HCT116 (cell line): ENCODE results near the gene NOD1. TPM values are rescaled to one million over a fixed set of nuclear protein-coding genes. Genes with fewer than 3 reads are reported as not detected.

ENCODE experiments used
- ATAC-seq: fragments of 200-7000 bp; cut with Tn5 transposase; 2 replicates; pipeline ENCODE4 v1.9.1; 2020; ENCODE audit warnings: mild to moderate bottlenecking, moderate library complexity
- BruUV-seq: library from RNA; stranded (reverse); fragments of 400-500 nt; replicated peaks from 2 replicates; lab custom pipeline; 2021; lab: Mats Ljungman, UMichigan
- CTCF ChIA-PET: fragments of 300-600 bp; sonication (Branson Sonifier 250); formaldehyde crosslinking; loops from one replicate; lab custom pipeline; 2021; ENCODE audit warnings: antibody characterized with exemption; lab: Charles Lee
- POLR2A ChIA-PET: fragments of 300-600, 350-600 bp; sonication (Branson Sonifier 250); formaldehyde crosslinking; loops from one replicate; lab custom pipeline; 2021; ENCODE audit warnings: antibody characterized with exemption; lab: Charles Lee
- RAD21 ChIA-PET, 2 experiments: fragments of 300-600 bp; sonication (Branson Sonifier 250); formaldehyde crosslinking; loops; one replicate each; lab custom pipeline; 2023; ENCODE audit warnings: low total read pairs in 2 of 2; ENCODE audit not compliant: uncharacterized antibody in 2 of 2, unreplicated experiment in 2 of 2, low non-redundant PET in 1 of 2; lab: Charles Lee
- DNase-seq: peaks from one replicate; pipeline ENCODE4 v3.0.0-alpha.2; 2010; ENCODE audit warnings: low read depth, low spot score
- H2AFZ ChIP-seq: fragments of 200-600 bp; shearing (Covaris generic), sonication (generic); 2 replicates; pipeline ENCODE4 v1.6.1; 2017; ENCODE audit warnings: low read depth, mixed run types, mixed read lengths, antibody characterized with exemption, low read length; ENCODE audit not compliant: poor library complexity, severe bottlenecking
- H3K27ac ChIP-seq: 2 replicates; pipeline ENCODE4 v1.5.1; 2012; ENCODE audit warnings: low read depth, low read length
- H3K27me3 ChIP-seq: fragments of 200-600 bp; sonication (generic); 2 replicates; pipeline ENCODE4 v1.6.1; 2016; ENCODE audit warnings: mixed run types, low read length, mixed read lengths; ENCODE audit not compliant: insufficient read depth
- H3K36me3 ChIP-seq, 2 experiments: fragments of 200-500 bp in 1 of 2; fragments of 200-600 bp in 1 of 2; sonication (Bioruptor generic) in 1 of 2; sonication (generic) in 1 of 2; 2 replicates each; pipeline versions ENCODE4 v1.5.1 to v1.6.1; 2014 to 2016; ENCODE audit warnings: low read length in 2 of 2, inconsistent platforms in 1 of 2, mixed read lengths in 1 of 2, mixed run types in 1 of 2; ENCODE audit not compliant: insufficient read depth in 2 of 2, control insufficient read depth in 1 of 2
- H3K4me1 ChIP-seq, 2 experiments: fragments of 200-600 bp in 1 of 2; sonication (generic) in 1 of 2; 2 replicates each; pipeline versions ENCODE4 v1.5.1 to v1.6.1; 2012 to 2017; ENCODE audit warnings: low read length in 2 of 2, inconsistent platforms in 1 of 2, mild to moderate bottlenecking in 1 of 2, mixed read lengths in 1 of 2, mixed run types in 1 of 2, moderate library complexity in 1 of 2; ENCODE audit not compliant: insufficient read depth in 2 of 2, control insufficient read depth in 1 of 2
- H3K4me2 ChIP-seq: fragments of 200-600 bp; sonication (generic); 2 replicates; pipeline ENCODE4 v1.6.1; 2017; ENCODE audit warnings: mixed run types, low read length, mixed read lengths
- H3K4me3 ChIP-seq, 2 experiments: fragments of 200-600 bp in 1 of 2; sonication (generic) in 1 of 2; replicated peaks in 1 of 2; 2 replicates each; pipeline ENCODE4 v1.5.1; 2011 to 2016; ENCODE audit warnings: low read length in 2 of 2, control low read depth in 1 of 2, low read depth in 1 of 2, mild to moderate bottlenecking in 1 of 2, mixed read lengths in 1 of 2, mixed run types in 1 of 2
- H3K79me2 ChIP-seq: fragments of 200-600 bp; sonication (generic); 2 replicates; pipeline ENCODE4 v1.6.1; 2017; ENCODE audit warnings: mild to moderate bottlenecking, mixed run types, low read length, moderate library complexity, mixed read lengths; ENCODE audit not compliant: insufficient read depth
- H3K9ac ChIP-seq: fragments of 200-600 bp; sonication (generic); 2 replicates; pipeline ENCODE4 v1.6.1; 2016; ENCODE audit warnings: low read length, mixed read lengths
- H3K9me2 ChIP-seq: fragments of 200-600 bp; sonication (generic), shearing (Covaris generic); 2 replicates; pipeline ENCODE4 v1.6.1; 2017; ENCODE audit warnings: mixed run types, mild to moderate bottlenecking, moderate library complexity; ENCODE audit not compliant: insufficient read depth
- H3K9me3 ChIP-seq, 2 experiments: fragments of 200-500 bp in 1 of 2; fragments of 200-600 bp in 1 of 2; sonication (Bioruptor generic) in 1 of 2; sonication (generic) in 1 of 2; 2 replicates each; pipeline ENCODE4 v1.6.1; 2014 to 2017; ENCODE audit warnings: low read length in 2 of 2, mixed read lengths in 2 of 2, inconsistent platforms in 1 of 2, low read depth in 1 of 2, mild to moderate bottlenecking in 1 of 2, mixed run types in 1 of 2, moderate library complexity in 1 of 2; ENCODE audit not compliant: control insufficient read depth in 1 of 2, insufficient read depth in 1 of 2
- H4K20me1 ChIP-seq: fragments of 200-600 bp; sonication (generic), shearing (Covaris generic); 2 replicates; pipeline ENCODE4 v1.6.1; 2017; ENCODE audit warnings: mixed run types, mild to moderate bottlenecking, moderate library complexity; ENCODE audit not compliant: insufficient read depth
- CEBPB ChIP-seq: IDR thresholded peaks from 2 replicates; pipeline ENCODE4 v1.6.1; 2012; ENCODE audit warnings: low read depth
- EZH2phosphoT487 ChIP-seq: fragments of 200-600 bp; IDR thresholded peaks from 2 replicates; pipeline ENCODE4 v1.6.1; 2018; ENCODE audit warnings: antibody characterized with exemption, borderline replicate concordance
- FOSL1 ChIP-seq: IDR thresholded peaks from 2 replicates; pipeline ENCODE4 v1.6.1; 2012; ENCODE audit warnings: low read depth
- POLR2A ChIP-seq: IDR thresholded peaks from 2 replicates; pipeline ENCODE4 v1.7.0; 2011; ENCODE audit warnings: borderline replicate concordance; ENCODE audit not compliant: insufficient read depth, insufficient read length; ENCODE audit errors: extremely low read depth
- RAD21 ChIP-seq: IDR thresholded peaks from 2 replicates; pipeline ENCODE4 v1.6.1; 2012; ENCODE audit warnings: low read depth, mild to moderate bottlenecking
- TCF7L2 ChIP-seq: IDR thresholded peaks from 2 replicates; pipeline ENCODE4 v1.7.0; 2011; ENCODE audit warnings: borderline replicate concordance, inconsistent platforms; ENCODE audit not compliant: insufficient read depth, insufficient read length; ENCODE audit errors: extremely low read depth
- ZFX ChIP-seq: fragments of 450-650 bp; IDR thresholded peaks from 2 replicates; pipeline ENCODE4 v1.6.1; 2017
- intact Hi-C: fragments of 100-400 bp; cut with micrococcal nuclease; formaldehyde crosslinking; loops from 2 replicates; pipeline ENCODE4 v1.10.0; 2022
- total RNA-seq: library from RNA; stranded (reverse); gene quantifications from one replicate; pipeline ENCODE4 v1.2.1, GENCODE V29; 2021; ENCODE audit not compliant: unreplicated experiment
- TF ChIP-seq, protein P1 (sequence below), 3 experiments: fragments of 200-600 bp in 1 of 3; sonication (generic) in 1 of 3; IDR thresholded peaks in 2 of 3; conservative IDR thresholded peaks in 1 of 3; 2 replicates each; pipeline ENCODE4 v1.5.1; 2012 to 2017; ENCODE audit warnings: low read depth in 2 of 3, low read length in 2 of 3, antibody characterized with exemption in 1 of 3, borderline replicate concordance in 1 of 3, control low read depth in 1 of 3, mild to moderate bottlenecking in 1 of 3, mixed read lengths in 1 of 3, mixed run types in 1 of 3, moderate library complexity in 1 of 3; ENCODE audit not compliant: insufficient read depth in 1 of 3
- TF ChIP-seq, protein P2 (sequence below): IDR thresholded peaks from 2 replicates; pipeline ENCODE4 v1.6.1; 2012
- TF ChIP-seq, protein P3 (sequence below): IDR thresholded peaks from 2 replicates; pipeline ENCODE4 v1.6.1; 2012; ENCODE audit warnings: low read depth
- TF ChIP-seq, protein P4 (sequence below): IDR thresholded peaks from 2 replicates; pipeline ENCODE4 v1.6.1; 2011; ENCODE audit warnings: mild to moderate bottlenecking, low read length, moderate library complexity; ENCODE audit not compliant: insufficient replicate concordance; ENCODE audit errors: extremely low read depth

NOD1 gene
- total RNA-seq, 1 experiment from 2014 or later = 5.9 TPM

DNA sequence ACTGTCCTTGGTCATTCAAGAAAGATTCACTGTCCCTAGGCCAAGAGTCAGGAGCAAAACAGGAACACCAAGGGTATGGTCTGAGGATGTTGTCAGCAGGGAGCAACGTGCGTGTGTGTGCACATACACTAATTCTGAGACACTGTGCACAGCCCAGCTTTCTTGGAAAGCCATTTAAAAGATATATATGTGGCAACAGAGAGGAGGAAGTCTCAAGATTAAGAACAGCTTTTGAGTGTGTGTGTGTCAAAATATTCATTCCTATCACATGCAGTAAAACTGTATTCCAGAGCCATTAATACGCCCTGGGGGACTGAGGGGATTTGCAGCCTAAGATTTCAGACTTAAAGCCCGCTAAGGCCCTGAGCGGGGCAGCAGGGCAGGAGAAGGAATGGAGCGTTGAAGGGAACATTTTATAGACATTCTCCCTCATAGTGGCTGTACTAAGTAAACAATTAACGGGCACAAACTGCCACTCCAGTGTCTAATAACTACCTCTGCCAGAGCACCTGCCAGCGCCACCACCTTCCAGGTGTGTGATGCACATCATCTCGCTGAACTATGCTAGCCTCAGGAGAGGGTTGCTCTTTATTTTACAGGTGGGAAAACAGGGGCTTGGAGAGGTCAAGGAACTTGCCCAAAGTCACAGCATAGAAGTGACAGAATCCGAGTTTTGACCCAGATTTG, 2.0 kb downstream of the NOD1 start:
- no peak for ATAC-seq
- Histone ChIP-seq H3K27me3 (no peaks in the 10 kb centered on the region), H3K9me2 (no peaks in the 10 kb centered on the region), H3K36me3 (no peaks in the 10 kb centered on the region; a peak in 1 of 4 replicates), H3K79me2 (peaks cover 32% of the 10 kb centered on the region; the same call in 1 of the 2 replicates), H2AFZ (no peak overlapping the region), H3K27ac (no peak overlapping the region), H3K4me2 (no peak overlapping the region), H3K4me1 (peaks cover 5 to 19% of the 10 kb centered on the region in 2 experiments; a peak in 3 of 4 replicates), H4K20me1 (no peaks in the 10 kb centered on the region), H3K9ac (no peak overlapping the region), H3K4me3 (no peak overlapping the region), H3K9me3 (no peaks in the 10 kb centered on the region)
- intact Hi-C loops = no loop called here
- no peak for TF ChIP-seq FOSL1
- no peak for TF ChIP-seq CEBPB
- TF ChIP-seq, protein P1, sequence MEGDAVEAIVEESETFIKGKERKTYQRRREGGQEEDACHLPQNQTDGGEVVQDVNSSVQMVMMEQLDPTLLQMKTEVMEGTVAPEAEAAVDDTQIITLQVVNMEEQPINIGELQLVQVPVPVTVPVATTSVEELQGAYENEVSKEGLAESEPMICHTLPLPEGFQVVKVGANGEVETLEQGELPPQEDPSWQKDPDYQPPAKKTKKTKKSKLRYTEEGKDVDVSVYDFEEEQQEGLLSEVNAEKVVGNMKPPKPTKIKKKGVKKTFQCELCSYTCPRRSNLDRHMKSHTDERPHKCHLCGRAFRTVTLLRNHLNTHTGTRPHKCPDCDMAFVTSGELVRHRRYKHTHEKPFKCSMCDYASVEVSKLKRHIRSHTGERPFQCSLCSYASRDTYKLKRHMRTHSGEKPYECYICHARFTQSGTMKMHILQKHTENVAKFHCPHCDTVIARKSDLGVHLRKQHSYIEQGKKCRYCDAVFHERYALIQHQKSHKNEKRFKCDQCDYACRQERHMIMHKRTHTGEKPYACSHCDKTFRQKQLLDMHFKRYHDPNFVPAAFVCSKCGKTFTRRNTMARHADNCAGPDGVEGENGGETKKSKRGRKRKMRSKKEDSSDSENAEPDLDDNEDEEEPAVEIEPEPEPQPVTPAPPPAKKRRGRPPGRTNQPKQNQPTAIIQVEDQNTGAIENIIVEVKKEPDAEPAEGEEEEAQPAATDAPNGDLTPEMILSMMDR (IDR thresholded peaks at IDR 0.05 in 2 of 3, conservative IDR thresholded peaks at IDR 0.05 in 1 of 3; ENCODE audit: borderline replicate concordance in 1 of 3, insufficient read depth in 1 of 3, low read depth in 2 of 3, low read length in 2 of 3) = no peak
- TF ChIP-seq, protein P2, sequence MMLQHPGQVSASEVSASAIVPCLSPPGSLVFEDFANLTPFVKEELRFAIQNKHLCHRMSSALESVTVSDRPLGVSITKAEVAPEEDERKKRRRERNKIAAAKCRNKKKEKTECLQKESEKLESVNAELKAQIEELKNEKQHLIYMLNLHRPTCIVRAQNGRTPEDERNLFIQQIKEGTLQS = no peak
- TF ChIP-seq POLR2A = no peak
- TF ChIP-seq ZFX = no peak
- POLR2A ChIA-PET = no interaction called here
- CTCF ChIA-PET = no interaction called here
- RAD21 ChIA-PET = no interaction called here
- DNase-seq = no peak
- no TSS peak for BruUV-seq

DNA sequence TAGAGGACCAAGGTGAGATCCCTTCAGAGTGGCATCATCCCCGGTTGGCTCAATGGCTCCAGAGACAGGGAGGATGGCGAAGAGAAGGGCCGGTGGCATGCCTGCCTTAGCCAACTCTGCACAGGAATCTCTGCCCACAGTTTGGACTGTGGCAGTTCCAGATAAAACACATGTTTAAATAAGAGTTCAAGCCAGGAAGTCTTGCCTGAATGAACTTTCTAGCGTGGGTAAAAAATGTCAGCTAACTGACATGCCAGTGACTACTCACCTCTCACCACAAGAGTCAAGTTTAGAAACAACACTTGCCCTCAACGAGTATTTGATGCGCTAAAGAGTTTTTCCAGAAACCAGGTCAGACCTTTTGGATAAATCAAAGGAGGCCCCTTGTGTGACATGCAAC, 3.0 kb downstream of the NOD1 start:
- no peak overlapping the region for H3K9ac ChIP-seq
- H3K9me2 ChIP-seq = no peaks in the 10 kb centered on the region
- CTCF ChIA-PET = no interaction called here
- DNase-seq (no peak), ATAC-seq (no peak)
- H3K9me3 ChIP-seq = no peaks in the 10 kb centered on the region
- no peaks in the 10 kb centered on the region for H3K27me3 ChIP-seq
- no peak overlapping the region for H2AFZ ChIP-seq
- POLR2A ChIA-PET = no interaction called here
- RAD21 ChIA-PET = no interaction called here
- peaks cover 32% of the 10 kb centered on the region; the same call in 1 of the 2 replicates for H3K79me2 ChIP-seq
- H3K4me3 ChIP-seq = no peak overlapping the region
- peaks cover 5 to 19% of the 10 kb centered on the region in 2 experiments; a peak in 3 of 4 replicates for H3K4me1 ChIP-seq
- no peak overlapping the region for H3K27ac ChIP-seq
- no peak overlapping the region for H3K4me2 ChIP-seq
- H4K20me1 ChIP-seq = no peaks in the 10 kb centered on the region
- BruUV-seq = no TSS peak
- intact Hi-C loops = no loop called here
- H3K36me3 ChIP-seq = no peaks in the 10 kb centered on the region; a peak in 1 of 4 replicates
- TF ChIP-seq EZH2phosphoT487 (no peak), FOSL1 (no peak), RAD21 (no peak), TCF7L2 (no peak)
- TF ChIP-seq, protein P3, sequence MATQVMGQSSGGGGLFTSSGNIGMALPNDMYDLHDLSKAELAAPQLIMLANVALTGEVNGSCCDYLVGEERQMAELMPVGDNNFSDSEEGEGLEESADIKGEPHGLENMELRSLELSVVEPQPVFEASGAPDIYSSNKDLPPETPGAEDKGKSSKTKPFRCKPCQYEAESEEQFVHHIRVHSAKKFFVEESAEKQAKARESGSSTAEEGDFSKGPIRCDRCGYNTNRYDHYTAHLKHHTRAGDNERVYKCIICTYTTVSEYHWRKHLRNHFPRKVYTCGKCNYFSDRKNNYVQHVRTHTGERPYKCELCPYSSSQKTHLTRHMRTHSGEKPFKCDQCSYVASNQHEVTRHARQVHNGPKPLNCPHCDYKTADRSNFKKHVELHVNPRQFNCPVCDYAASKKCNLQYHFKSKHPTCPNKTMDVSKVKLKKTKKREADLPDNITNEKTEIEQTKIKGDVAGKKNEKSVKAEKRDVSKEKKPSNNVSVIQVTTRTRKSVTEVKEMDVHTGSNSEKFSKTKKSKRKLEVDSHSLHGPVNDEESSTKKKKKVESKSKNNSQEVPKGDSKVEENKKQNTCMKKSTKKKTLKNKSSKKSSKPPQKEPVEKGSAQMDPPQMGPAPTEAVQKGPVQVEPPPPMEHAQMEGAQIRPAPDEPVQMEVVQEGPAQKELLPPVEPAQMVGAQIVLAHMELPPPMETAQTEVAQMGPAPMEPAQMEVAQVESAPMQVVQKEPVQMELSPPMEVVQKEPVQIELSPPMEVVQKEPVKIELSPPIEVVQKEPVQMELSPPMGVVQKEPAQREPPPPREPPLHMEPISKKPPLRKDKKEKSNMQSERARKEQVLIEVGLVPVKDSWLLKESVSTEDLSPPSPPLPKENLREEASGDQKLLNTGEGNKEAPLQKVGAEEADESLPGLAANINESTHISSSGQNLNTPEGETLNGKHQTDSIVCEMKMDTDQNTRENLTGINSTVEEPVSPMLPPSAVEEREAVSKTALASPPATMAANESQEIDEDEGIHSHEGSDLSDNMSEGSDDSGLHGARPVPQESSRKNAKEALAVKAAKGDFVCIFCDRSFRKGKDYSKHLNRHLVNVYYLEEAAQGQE = no peak
- TF ChIP-seq, protein P4, sequence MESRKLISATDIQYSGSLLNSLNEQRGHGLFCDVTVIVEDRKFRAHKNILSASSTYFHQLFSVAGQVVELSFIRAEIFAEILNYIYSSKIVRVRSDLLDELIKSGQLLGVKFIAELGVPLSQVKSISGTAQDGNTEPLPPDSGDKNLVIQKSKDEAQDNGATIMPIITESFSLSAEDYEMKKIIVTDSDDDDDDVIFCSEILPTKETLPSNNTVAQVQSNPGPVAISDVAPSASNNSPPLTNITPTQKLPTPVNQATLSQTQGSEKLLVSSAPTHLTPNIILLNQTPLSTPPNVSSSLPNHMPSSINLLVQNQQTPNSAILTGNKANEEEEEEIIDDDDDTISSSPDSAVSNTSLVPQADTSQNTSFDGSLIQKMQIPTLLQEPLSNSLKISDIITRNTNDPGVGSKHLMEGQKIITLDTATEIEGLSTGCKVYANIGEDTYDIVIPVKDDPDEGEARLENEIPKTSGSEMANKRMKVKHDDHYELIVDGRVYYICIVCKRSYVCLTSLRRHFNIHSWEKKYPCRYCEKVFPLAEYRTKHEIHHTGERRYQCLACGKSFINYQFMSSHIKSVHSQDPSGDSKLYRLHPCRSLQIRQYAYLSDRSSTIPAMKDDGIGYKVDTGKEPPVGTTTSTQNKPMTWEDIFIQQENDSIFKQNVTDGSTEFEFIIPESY = no peak
